Panc1 (cell line): ENCODE measurements around the gene LRRC63. TPM values are rescaled to one million over a fixed set of nuclear protein-coding genes. Genes with fewer than 3 reads are reported as not detected.

ENCODE experiments used
- ATAC-seq: fragments of 200-7000 bp; cut with Tn5 transposase; 2 replicates; pipeline ENCODE4 v1.9.1; 2020; ENCODE audit warnings: mild to moderate bottlenecking, moderate library complexity
- BruUV-seq: library from RNA; stranded (reverse); fragments of 400-500 nt; replicated peaks from 2 replicates; lab custom pipeline; 2021; lab: Mats Ljungman, UMichigan
- CTCF ChIA-PET: fragments of 300-600 bp; sonication (Branson Sonifier 250); formaldehyde crosslinking; loops from one replicate; lab custom pipeline; 2022; ENCODE audit warnings: antibody characterized with exemption; lab: Charles Lee
- POLR2A ChIA-PET: fragments of 300-600 bp; sonication (Branson Sonifier 250); formaldehyde crosslinking; loops from one replicate; lab custom pipeline; 2022; ENCODE audit warnings: antibody characterized with exemption; lab: Charles Lee
- DNase-seq: peaks from one replicate; pipeline ENCODE4 v3.0.0-alpha.2; 2010; ENCODE audit warnings: low read depth, low spot score
- H3K27ac ChIP-seq: 2 replicates; pipeline ENCODE4 v1.5.1; 2011; ENCODE audit warnings: mild to moderate bottlenecking, low read length, inconsistent platforms
- H3K27me3 ChIP-seq: fragments of 200-500 bp; sonication (Bioruptor generic); 2 replicates; pipeline ENCODE4 v1.6.0; 2014; ENCODE audit warnings: low read length, inconsistent platforms; ENCODE audit not compliant: control insufficient read depth, insufficient read depth
- H3K36me3 ChIP-seq: fragments of 200-500 bp; sonication (Bioruptor generic); 2 replicates; pipeline ENCODE4 v1.5.1; 2014; ENCODE audit warnings: inconsistent platforms, mild to moderate bottlenecking, low read length, moderate library complexity; ENCODE audit not compliant: control insufficient read depth, insufficient read depth
- H3K4me1 ChIP-seq: 2 replicates; pipeline ENCODE4 v1.5.1; 2011; ENCODE audit warnings: inconsistent platforms, mild to moderate bottlenecking, low read length, moderate library complexity; ENCODE audit not compliant: control insufficient read depth, insufficient read depth
- H3K4me3 ChIP-seq, 2 experiments: 2 replicates each; pipeline ENCODE4 v1.5.1; 2011 to 2012; ENCODE audit warnings: low read depth in 2 of 2, low read length in 2 of 2, mild to moderate bottlenecking in 2 of 2, inconsistent platforms in 1 of 2, moderate library complexity in 1 of 2
- H3K9me3 ChIP-seq: fragments of 200-500 bp; sonication (Bioruptor generic); 2 replicates; pipeline ENCODE4 v1.5.1; 2014; ENCODE audit warnings: low read depth, mild to moderate bottlenecking, inconsistent platforms, low read length, moderate library complexity; ENCODE audit not compliant: control insufficient read depth, insufficient read depth
- CTCF ChIP-seq: fragments of 450-650 bp; IDR thresholded peaks from 2 replicates; pipeline ENCODE4 v1.5.1; 2017; ENCODE audit warnings: mild to moderate bottlenecking
- POLR2AphosphoS5 ChIP-seq: IDR thresholded peaks from 2 replicates; pipeline ENCODE4 v1.6.1; 2012; ENCODE audit warnings: mild to moderate bottlenecking, low read depth, low read length, moderate library complexity
- SIN3A ChIP-seq: IDR thresholded peaks from 2 replicates; pipeline ENCODE4 v1.6.1; 2012; ENCODE audit warnings: low read depth, mild to moderate bottlenecking, low read length, moderate library complexity, borderline replicate concordance; ENCODE audit not compliant: insufficient read depth
- TCF7L2 ChIP-seq: IDR thresholded peaks from 2 replicates; pipeline ENCODE4 v1.6.1; 2011; ENCODE audit warnings: mild to moderate bottlenecking, low read depth, low read length, inconsistent platforms
- in situ Hi-C: cut with HindIII; loops from 2 replicates; pipeline ENCODE4 v1.10.0; 2016; ENCODE audit warnings: low sequenced_read_pairs, low pct_unique_long_range_greater_than_20kb
- intact Hi-C: fragments of 100-400 bp; cut with micrococcal nuclease; formaldehyde crosslinking; loops from one replicate; pipeline ENCODE4 v1.10.0; 2022; ENCODE audit not compliant: unreplicated experiment
- total RNA-seq: library from RNA; stranded (reverse); gene quantifications from one replicate; pipeline ENCODE4 v1.2.1, GENCODE V29; 2021; ENCODE audit not compliant: unreplicated experiment
- TF ChIP-seq, protein P1 (sequence below), 2 experiments: IDR thresholded peaks; 2 replicates each; pipeline ENCODE4 v1.6.1; 2011 to 2012; ENCODE audit warnings: low read depth in 2 of 2, control low read depth in 1 of 2, low read length in 1 of 2, mild to moderate bottlenecking in 1 of 2, moderate library complexity in 1 of 2; ENCODE audit not compliant: insufficient read depth in 1 of 2

The LRRC63 gene
- total RNA-seq, 1 experiment from 2014 or later = 0.15 TPM

GRCh38 chr13:46171739-46172138, 40.0 kb upstream of the LRRC63 start:
- no peak for TF ChIP-seq POLR2AphosphoS5
- no peak for TF ChIP-seq SIN3A
- TF ChIP-seq, protein P1, sequence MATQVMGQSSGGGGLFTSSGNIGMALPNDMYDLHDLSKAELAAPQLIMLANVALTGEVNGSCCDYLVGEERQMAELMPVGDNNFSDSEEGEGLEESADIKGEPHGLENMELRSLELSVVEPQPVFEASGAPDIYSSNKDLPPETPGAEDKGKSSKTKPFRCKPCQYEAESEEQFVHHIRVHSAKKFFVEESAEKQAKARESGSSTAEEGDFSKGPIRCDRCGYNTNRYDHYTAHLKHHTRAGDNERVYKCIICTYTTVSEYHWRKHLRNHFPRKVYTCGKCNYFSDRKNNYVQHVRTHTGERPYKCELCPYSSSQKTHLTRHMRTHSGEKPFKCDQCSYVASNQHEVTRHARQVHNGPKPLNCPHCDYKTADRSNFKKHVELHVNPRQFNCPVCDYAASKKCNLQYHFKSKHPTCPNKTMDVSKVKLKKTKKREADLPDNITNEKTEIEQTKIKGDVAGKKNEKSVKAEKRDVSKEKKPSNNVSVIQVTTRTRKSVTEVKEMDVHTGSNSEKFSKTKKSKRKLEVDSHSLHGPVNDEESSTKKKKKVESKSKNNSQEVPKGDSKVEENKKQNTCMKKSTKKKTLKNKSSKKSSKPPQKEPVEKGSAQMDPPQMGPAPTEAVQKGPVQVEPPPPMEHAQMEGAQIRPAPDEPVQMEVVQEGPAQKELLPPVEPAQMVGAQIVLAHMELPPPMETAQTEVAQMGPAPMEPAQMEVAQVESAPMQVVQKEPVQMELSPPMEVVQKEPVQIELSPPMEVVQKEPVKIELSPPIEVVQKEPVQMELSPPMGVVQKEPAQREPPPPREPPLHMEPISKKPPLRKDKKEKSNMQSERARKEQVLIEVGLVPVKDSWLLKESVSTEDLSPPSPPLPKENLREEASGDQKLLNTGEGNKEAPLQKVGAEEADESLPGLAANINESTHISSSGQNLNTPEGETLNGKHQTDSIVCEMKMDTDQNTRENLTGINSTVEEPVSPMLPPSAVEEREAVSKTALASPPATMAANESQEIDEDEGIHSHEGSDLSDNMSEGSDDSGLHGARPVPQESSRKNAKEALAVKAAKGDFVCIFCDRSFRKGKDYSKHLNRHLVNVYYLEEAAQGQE (IDR thresholded peaks at IDR 0.05; ENCODE audit: insufficient read depth in 1 of 2, low read depth in 2 of 2, low read length in 1 of 2) = no peak
- no peak for TF ChIP-seq TCF7L2
- no peak for TF ChIP-seq CTCF
- intact Hi-C loops = no loop called here
- ChIA-PET CTCF (interaction anchor here (0.6 kb wide), 1 partner anchor 264 kb away, joined by 3 read pairs; no protein-coding TSS in a partner anchor), POLR2A (no interaction called here)
- Histone ChIP-seq H3K9me3 (no peaks in the 10 kb centered on the region), H3K4me3 (no peak overlapping the region), H3K36me3 (no peaks in the 10 kb centered on the region), H3K4me1 (no peaks in the 10 kb centered on the region), H3K27ac (no peak overlapping the region), H3K27me3 (no peaks in the 10 kb centered on the region; the same call in 1 of the 2 replicates)
- ATAC-seq = no peak
- BruUV-seq = no TSS peak
- no peak for DNase-seq
- in situ Hi-C loops = no loop called here

DNA sequence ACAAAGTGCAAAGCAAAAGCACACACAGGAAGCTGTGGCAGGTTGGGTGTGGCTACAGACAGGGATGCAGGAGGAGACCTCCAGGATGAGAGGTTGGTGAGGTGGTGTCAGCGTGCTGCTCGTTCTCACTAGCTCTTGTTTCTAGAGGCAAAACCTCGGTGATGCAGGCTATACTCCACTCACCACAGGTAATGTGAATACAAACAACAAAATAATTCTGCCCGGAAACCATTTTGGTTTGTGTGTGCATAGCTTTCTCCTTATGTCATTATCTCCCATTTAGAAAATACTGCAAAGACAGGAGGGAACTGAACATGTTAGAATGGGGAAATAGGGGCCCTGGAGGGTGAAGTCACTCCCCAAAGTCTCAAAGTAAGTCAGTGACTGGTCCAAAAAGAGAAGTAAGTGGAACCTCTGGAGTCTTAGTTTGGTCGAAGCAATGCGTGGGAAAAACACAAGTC, 39.2 kb upstream of the LRRC63 start:
- ChIA-PET POLR2A (no interaction called here), CTCF (no interaction called here)
- H3K4me3 ChIP-seq = no peak overlapping the region
- BruUV-seq = no TSS peak
- no peaks in the 10 kb centered on the region for H3K36me3 ChIP-seq
- intact Hi-C loops = no loop called here
- H3K4me1 ChIP-seq = no peaks in the 10 kb centered on the region
- in situ Hi-C loops = no loop called here
- no peaks in the 10 kb centered on the region for H3K9me3 ChIP-seq
- TF ChIP-seq TCF7L2 (no peak), CTCF (no peak), POLR2AphosphoS5 (no peak), SIN3A (no peak)
- TF ChIP-seq, protein P1 (IDR thresholded peaks at IDR 0.05; ENCODE audit: insufficient read depth in 1 of 2, low read depth in 2 of 2, low read length in 1 of 2) = no peak
- no peak overlapping the region for H3K27ac ChIP-seq
- ATAC-seq = no peak
- H3K27me3 ChIP-seq = no peaks in the 10 kb centered on the region; the same call in 1 of the 2 replicates
- DNase-seq = no peak
